Panc1 (cell line): ENCODE data around the gene LGSN. TPM values are rescaled to one million over a fixed set of nuclear protein-coding genes. Genes with fewer than 3 reads are reported as not detected.

Experiments used
- ATAC-seq: fragments of 200-7000 bp; cut with Tn5 transposase; 2 replicates; pipeline ENCODE4 v1.9.1; 2020; ENCODE audit warnings: mild to moderate bottlenecking, moderate library complexity
- BruUV-seq: library from RNA; stranded (reverse); fragments of 400-500 nt; replicated peaks from 2 replicates; lab custom pipeline; 2021; lab: Mats Ljungman, UMichigan
- CTCF ChIA-PET: fragments of 300-600 bp; sonication (Branson Sonifier 250); formaldehyde crosslinking; loops from one replicate; lab custom pipeline; 2022; ENCODE audit warnings: antibody characterized with exemption; lab: Charles Lee
- POLR2A ChIA-PET: fragments of 300-600 bp; sonication (Branson Sonifier 250); formaldehyde crosslinking; loops from one replicate; lab custom pipeline; 2022; ENCODE audit warnings: antibody characterized with exemption; lab: Charles Lee
- DNase-seq: peaks from one replicate; pipeline ENCODE4 v3.0.0-alpha.2; 2010; ENCODE audit warnings: low read depth, low spot score
- H3K27ac ChIP-seq: 2 replicates; pipeline ENCODE4 v1.5.1; 2011; ENCODE audit warnings: mild to moderate bottlenecking, low read length, inconsistent platforms
- H3K27me3 ChIP-seq: fragments of 200-500 bp; sonication (Bioruptor generic); 2 replicates; pipeline ENCODE4 v1.6.0; 2014; ENCODE audit warnings: low read length, inconsistent platforms; ENCODE audit not compliant: control insufficient read depth, insufficient read depth
- H3K36me3 ChIP-seq: fragments of 200-500 bp; sonication (Bioruptor generic); 2 replicates; pipeline ENCODE4 v1.5.1; 2014; ENCODE audit warnings: inconsistent platforms, mild to moderate bottlenecking, low read length, moderate library complexity; ENCODE audit not compliant: control insufficient read depth, insufficient read depth
- H3K4me1 ChIP-seq: 2 replicates; pipeline ENCODE4 v1.5.1; 2011; ENCODE audit warnings: inconsistent platforms, mild to moderate bottlenecking, low read length, moderate library complexity; ENCODE audit not compliant: control insufficient read depth, insufficient read depth
- H3K4me3 ChIP-seq, 2 experiments: 2 replicates each; pipeline ENCODE4 v1.5.1; 2011 to 2012; ENCODE audit warnings: low read depth in 2 of 2, low read length in 2 of 2, mild to moderate bottlenecking in 2 of 2, inconsistent platforms in 1 of 2, moderate library complexity in 1 of 2
- H3K9me3 ChIP-seq: fragments of 200-500 bp; sonication (Bioruptor generic); 2 replicates; pipeline ENCODE4 v1.5.1; 2014; ENCODE audit warnings: low read depth, mild to moderate bottlenecking, inconsistent platforms, low read length, moderate library complexity; ENCODE audit not compliant: control insufficient read depth, insufficient read depth
- CTCF ChIP-seq: fragments of 450-650 bp; IDR thresholded peaks from 2 replicates; pipeline ENCODE4 v1.5.1; 2017; ENCODE audit warnings: mild to moderate bottlenecking
- POLR2AphosphoS5 ChIP-seq: IDR thresholded peaks from 2 replicates; pipeline ENCODE4 v1.6.1; 2012; ENCODE audit warnings: mild to moderate bottlenecking, low read depth, low read length, moderate library complexity
- REST ChIP-seq, 2 experiments: IDR thresholded peaks; 2 replicates each; pipeline ENCODE4 v1.6.1; 2011 to 2012; ENCODE audit warnings: low read depth in 2 of 2, control low read depth in 1 of 2, low read length in 1 of 2, mild to moderate bottlenecking in 1 of 2, moderate library complexity in 1 of 2; ENCODE audit not compliant: insufficient read depth in 1 of 2
- SIN3A ChIP-seq: IDR thresholded peaks from 2 replicates; pipeline ENCODE4 v1.6.1; 2012; ENCODE audit warnings: low read depth, mild to moderate bottlenecking, low read length, moderate library complexity, borderline replicate concordance; ENCODE audit not compliant: insufficient read depth
- TCF7L2 ChIP-seq: IDR thresholded peaks from 2 replicates; pipeline ENCODE4 v1.6.1; 2011; ENCODE audit warnings: mild to moderate bottlenecking, low read depth, low read length, inconsistent platforms
- in situ Hi-C: cut with HindIII; loops from 2 replicates; pipeline ENCODE4 v1.10.0; 2016; ENCODE audit warnings: low sequenced_read_pairs, low pct_unique_long_range_greater_than_20kb
- intact Hi-C: fragments of 100-400 bp; cut with micrococcal nuclease; formaldehyde crosslinking; loops from one replicate; pipeline ENCODE4 v1.10.0; 2022; ENCODE audit not compliant: unreplicated experiment
- total RNA-seq: library from RNA; stranded (reverse); gene quantifications from one replicate; pipeline ENCODE4 v1.2.1, GENCODE V29; 2021; ENCODE audit not compliant: unreplicated experiment

LGSN gene
- total RNA-seq, 1 experiment from 2014 or later = not detected

- DNase-seq = no peak
- H3K27me3 ChIP-seq = no peaks in the 10 kb centered on the region
- H3K27ac ChIP-seq = no peak overlapping the region
- H3K36me3 ChIP-seq = no peaks in the 10 kb centered on the region
- H3K9me3 ChIP-seq = no peaks in the 10 kb centered on the region
- no peak overlapping the region for H3K4me3 ChIP-seq
- BruUV-seq = no TSS peak
- no peak for ATAC-seq
- TF ChIP-seq REST (IDR thresholded peaks at IDR 0.05; ENCODE audit: insufficient read depth in 1 of 2, low read depth in 2 of 2, low read length in 1 of 2) = no peak
- no peak for TF ChIP-seq CTCF
- no peak for TF ChIP-seq POLR2AphosphoS5
- TF ChIP-seq TCF7L2 = no peak
- no peak for TF ChIP-seq SIN3A
- in situ Hi-C loops = no loop called here
- H3K4me1 ChIP-seq = no peaks in the 10 kb centered on the region
- ChIA-PET POLR2A (no interaction called here), CTCF (no interaction called here)
- intact Hi-C loops = no loop called here
These were observed 29.6 kb upstream of the LGSN start for GRCh38 chr6:63349401-63349800.

GRCh38 chr6:63348836-63349235, 29.1 kb upstream of the LGSN start:
- DNase-seq (no peak), ATAC-seq (no peak)
- Histone ChIP-seq H3K9me3 (no peaks in the 10 kb centered on the region), H3K27me3 (no peaks in the 10 kb centered on the region), H3K4me3 (no peak overlapping the region), H3K4me1 (no peaks in the 10 kb centered on the region), H3K36me3 (no peaks in the 10 kb centered on the region), H3K27ac (no peak overlapping the region)
- intact Hi-C loops (no loop called here), in situ Hi-C loops (no loop called here)
- BruUV-seq = no TSS peak
- TF ChIP-seq SIN3A (no peak), TCF7L2 (no peak), POLR2AphosphoS5 (no peak), CTCF (no peak), REST (IDR thresholded peaks at IDR 0.05; ENCODE audit: insufficient read depth in 1 of 2, low read depth in 2 of 2, low read length in 1 of 2) (no peak)
- POLR2A ChIA-PET = no interaction called here
- CTCF ChIA-PET = no interaction called here
